NCI-H1092 (cell line): ENCODE results near the gene PAQR9.

Experiments
- DNase-seq: peaks from one replicate; lab custom pipeline; 2025; lab: John Stamatoyannopoulos, UW

The PAQR9 gene

DNA sequence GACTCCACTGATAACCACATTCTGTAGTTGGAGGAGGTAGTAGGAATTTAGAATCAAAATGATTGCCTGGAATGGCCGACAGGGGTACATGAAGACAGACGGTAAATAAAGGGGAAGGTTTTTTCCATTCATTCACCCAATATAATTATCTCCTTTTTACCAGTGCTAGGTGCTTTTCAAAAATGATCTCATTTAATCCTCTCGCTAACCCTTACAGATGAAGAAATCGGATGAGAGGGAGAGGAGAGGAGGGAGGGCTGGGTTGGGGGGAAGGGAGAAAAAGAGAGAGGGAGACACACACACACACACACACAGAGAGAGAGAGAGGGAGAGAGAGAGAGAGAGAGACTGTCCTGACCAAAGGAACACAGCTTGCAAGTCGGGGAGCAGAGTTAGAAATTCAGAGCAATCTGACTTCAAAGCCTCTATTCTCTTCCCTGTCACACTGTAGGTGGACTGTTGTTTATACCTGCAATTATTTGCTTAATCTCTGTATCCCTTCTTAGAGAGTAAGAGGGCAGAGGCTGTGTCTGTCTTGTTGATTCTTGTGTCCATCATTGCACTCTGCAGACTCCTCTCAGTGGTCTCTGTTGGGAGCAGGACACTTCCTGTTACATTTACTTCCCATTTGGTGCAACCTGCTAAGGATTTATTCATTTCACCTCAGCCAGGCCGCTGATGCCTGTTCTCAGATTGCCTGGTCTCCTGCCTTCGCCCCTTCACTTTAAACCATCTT lies 18.7 kb upstream of the PAQR9 start:
- DNase-seq: no peak

DNA sequence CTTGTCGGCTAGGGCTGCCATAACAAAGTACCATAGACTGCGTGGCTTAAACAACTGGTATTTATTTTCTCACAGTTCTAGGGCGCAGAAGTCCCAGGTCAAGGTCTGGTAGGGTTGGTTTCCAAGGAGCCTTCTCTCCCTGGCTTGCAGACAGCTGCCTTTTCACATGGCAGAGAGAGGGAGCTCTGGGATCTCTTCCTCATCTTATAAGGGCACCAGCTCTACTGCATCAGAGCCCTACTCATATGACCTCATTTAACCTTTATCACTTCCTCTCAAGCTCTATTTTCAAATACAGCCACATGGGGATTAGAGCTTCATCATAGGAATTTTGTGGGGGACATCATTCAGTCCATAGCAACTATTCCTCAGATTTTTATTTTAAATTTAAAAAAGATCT lies 17.6 kb upstream of the PAQR9 start:
- DNase-seq: no peak

DNA sequence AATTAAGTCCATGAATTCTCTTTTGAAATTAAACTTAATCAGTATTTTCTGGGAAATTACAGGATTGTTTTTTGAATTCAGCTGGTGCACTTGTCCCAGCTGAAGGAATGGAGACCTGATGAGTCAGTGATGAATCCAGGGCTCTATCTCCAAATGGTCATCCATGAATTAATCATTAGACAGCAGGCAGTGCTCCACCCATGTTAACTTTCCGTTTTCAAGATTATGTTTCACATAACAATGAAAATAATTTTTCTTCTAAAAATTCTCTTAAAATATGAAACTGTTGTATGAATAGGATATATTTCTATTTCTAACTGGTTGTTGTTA lies 13.9 kb upstream of the PAQR9 start:
- no peak for DNase-seq

DNA sequence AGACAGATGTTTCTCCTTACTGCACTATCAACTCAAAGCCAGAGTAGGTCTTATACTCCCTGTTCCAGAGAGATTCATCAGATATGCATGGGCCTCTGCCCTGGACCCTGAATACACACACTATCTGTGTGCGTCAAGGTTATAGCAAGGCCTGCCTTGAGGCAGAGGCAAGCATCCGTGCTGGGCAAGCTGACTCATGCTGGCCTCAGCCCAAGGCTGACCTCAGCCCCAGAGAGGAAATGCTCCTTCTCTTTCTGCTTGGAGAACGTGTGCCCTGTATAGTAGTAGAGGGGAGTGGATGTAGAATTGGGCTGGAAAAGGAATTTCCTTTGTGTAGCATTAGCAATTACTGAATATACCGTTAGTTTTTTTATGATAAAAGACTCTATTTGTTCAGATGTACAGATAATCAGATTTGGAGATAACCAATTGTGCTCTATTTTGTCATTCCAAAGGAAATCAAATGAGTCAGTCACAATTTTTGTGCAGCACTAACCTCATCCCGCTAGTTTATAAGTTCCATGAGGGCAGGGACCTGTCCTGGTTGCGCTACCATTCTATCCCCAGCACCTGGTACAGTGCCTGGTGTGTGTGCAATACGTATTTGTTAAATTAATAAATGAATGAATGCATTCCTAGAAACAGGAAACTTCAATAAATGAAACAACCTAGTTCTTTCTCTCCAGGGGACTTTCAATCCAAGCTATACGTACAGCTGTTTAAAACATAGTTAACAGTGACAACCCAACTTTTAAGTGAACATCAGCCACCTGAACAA lies 13.3 kb upstream of the PAQR9 start:
- no peak for DNase-seq

DNA sequence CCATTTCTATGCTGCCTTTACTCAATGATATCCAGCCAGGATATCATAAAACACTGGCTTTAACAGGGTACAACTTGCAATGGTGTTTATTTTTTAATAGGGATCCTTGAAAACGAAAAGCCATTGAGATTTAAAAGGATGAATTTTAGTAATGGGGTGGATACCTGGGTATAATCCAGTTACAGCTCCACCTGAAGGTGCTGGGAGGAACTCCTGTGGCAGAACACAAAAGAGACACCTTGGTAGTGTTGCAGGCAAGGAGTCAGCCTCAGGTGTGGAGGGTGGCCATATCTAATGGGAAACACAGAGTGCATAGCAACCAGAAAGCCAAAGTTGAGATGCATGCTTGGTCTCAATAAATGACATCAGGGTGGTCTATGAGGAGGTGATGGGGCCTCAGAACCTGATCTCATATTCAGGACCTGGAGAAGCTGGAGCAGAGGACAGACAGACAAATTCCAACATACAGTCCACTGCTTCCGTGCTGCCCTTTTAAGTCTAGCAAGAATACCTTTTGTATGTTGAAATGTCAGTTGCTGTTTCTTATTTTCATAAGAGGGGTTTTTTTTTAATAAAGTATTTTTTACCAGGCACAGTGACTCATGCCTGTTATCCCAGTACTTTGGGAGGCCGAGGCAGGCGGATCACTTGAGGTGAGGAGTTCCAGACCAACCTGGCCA lies 12.0 kb upstream of the PAQR9 start:
- DNase-seq: no peak

DNA sequence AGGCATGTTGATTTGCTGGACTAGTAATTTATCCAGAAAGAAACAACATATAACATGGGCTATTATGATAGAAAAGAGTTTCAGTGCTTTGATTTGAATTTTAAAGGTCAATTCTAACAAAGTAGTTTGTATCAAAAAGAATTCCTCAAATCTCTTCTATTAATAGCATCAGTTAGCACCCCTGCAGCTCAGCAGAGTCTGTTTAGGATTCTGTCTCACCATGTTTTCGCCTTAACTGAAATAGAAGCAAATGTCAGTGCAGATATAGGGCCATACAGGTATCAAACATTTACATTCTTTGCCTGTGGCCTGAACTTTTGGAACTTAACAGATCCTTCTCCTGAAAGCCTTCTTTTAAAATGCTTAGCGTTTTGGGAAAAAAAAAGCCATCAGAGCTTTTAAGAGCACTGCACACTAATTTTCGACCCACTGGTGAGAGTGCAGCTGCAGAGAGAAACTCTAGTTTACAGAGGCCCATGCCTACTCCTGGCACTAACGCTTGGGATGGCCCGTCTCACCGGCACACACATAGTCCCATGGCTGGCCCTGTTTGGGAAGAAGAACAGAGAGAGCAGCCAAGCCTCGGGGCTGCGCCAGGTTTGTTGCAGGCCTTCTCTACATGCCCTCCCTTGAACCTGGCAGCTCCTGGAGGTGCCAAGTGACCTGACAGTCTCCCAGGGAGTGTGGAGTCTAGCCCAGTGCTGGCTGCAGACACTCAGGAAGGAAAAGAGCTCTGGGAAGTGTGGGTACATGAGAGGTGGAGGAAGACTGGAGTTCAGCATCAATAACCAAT lies 9.9 kb upstream of the PAQR9 start:
- DNase-seq: no peak

DNA sequence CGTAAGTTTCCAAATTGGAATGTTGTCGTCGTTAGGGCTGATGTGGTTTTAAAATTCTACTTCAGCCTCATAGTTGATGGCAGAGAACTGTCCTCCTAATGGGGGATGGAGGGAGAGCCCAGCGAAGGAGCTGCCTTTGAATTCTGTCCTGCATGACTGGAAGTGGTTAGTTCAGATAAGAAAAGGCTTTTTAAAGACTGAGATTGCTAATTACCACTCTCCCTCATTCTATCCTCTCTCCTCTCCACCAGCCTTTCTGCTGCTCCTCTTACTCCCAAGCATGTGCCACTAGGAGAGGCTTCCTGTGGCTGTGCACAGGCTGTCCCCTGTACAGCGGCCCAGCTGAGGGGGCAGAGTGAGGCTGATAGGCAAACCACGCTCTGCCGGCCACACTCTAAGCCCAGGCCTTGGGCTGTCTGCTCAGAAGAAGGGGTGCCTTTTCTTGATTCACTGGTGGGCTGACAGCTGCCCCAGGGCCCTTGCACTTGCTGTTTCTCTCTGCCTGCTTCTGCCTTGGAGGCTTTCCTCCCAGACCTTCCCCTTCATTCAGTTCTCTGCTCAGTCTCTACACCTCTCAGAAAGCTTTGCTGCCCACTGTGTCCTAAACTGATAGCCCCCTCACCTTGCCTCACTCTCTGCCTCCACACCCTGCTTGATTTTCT lies 8.7 kb upstream of the PAQR9 start:
- no peak for DNase-seq

DNA sequence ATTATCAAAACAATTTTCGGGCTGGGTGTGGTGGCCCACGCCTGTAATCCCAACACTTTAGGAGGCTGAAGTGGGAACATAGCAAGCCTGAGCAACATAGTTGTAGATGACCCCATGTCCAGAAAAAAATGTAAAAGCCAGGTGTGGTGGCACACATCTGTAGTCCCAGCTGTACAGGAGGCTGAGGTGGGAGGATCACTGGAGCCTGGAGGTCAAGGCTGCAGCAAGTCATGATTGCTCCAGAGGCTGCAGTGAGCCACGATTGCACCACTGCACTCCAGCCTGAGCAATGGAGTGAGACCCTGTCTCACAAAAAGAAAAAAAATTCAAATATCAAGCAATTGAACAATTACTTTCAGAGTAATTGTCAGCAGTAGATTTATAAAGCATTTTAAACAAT lies 8.0 kb upstream of the PAQR9 start:
- DNase-seq: no peak

DNA sequence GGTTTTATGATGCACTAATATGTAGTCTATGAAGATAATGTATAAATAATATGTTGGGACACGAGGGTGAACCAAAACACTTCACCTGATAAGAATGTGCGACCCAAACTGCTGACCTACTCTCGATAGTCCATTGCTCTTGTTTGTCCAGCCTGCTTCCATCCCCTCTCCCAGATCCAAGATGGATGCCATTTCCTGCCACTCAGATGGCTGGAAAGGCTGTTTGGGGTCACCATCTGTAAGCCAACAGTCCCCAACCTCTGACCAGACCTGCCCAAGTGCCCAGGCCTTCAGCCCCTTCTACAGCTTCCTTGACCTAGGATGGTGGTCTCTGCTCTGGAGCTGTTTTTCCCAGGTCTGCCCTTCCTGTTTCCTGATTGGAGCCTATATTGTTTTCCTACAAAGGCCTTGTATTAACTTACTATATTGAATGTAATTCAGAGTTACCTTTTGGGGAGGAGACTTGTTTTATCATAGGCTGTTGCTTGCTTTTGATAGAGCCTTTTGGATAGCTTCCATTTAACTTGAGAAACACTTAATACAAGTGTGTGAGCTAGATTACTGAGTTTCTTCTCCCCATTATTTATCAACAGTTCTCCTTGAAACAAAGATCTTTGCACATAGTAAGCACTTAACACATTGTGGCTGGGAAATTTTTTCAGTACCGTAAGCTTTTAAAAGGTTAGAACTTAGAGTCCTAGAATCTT lies 5.0 kb upstream of the PAQR9 start:
- DNase-seq: no peak

DNA sequence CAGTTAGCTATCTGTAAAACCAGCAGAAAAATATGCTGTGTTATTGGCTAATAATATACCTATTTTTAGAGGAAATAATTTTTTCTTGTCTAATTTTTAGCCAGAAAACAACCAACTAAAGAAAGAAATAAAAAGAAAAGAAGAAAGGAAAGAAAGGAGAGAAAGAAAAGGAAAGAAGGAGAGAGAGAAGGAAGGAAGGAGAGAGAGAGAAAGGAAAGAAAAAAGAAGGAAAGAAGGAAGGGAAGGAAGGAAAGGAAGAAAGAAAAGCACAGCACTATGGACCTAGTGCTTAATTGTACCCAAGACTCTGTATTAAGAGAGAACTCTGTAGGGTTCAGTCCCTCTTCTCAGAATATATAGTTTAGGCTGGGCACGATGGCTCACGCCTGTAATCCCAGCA lies 3.3 kb upstream of the PAQR9 start:
- DNase-seq: no peak

DNA sequence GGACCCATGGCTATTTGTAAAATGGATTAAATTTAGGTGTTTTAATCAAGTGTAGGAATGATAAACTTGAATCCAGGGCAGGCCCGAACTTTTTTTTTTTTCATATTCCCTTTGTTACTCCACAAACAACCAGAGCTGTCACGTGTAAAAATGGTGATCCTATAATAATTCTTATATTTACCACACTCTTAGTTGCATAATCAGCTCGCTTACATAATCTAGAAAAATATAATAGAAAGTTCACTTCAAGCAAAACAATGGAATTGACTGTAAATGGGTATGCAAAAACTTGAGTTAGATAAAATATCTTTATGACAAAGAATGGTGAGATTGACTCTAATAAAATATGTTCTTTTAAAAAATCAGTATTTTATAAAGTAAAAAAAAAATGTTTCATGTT lies 2.1 kb upstream of the PAQR9 start:
- no peak for DNase-seq

DNA sequence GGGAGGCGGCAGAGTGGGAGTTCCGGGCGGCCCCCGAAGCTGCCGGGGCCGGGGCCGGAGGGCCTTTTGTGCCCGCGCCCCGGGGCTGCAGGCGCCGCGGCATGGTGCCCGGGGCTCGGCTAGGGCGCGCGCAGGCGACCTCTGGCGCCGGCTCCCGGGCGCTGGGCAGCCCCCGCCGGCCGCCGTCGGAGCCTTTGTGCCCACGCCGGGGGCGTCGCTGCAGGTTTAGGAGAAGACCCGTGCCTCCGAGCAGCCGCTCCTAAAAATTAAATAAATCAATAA lies 299 bp downstream of the PAQR9 start:
- DNase-seq: no peak

DNA sequence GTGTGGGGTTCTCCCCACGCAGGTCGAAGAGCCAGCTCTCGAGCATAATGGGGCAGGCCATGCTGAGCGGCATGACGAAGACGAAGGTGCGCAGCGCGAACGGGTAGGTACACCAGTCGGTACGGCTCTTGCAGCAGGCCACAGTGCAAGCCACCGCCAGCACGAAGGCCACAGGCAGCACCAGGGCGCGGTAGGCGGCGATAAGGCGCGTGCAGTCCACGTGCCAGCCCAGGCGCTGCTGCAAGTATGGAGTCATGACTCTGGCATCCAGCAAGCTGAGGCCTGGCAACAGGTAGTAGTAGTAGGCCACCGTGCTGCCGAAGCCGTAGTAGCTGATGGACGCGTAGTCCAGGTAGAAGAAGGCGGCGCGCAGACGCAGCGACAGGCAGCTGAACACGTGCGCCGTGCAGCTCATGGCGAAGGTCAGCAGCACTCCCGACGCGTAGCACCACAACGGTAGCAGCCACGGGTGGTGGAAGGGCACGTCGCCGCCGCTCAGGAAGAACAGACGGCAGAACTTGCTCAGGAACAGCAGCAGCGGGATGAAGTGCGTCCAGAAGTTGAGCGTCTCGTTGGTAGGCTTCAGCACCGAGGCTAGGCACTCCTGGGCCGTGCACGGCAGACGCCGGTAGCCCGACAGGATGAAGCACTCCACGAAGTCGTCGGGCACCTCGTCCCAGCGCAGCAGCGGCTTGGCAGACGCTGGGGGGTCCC lies 797 bp downstream of the PAQR9 start:
- no peak for DNase-seq

DNA sequence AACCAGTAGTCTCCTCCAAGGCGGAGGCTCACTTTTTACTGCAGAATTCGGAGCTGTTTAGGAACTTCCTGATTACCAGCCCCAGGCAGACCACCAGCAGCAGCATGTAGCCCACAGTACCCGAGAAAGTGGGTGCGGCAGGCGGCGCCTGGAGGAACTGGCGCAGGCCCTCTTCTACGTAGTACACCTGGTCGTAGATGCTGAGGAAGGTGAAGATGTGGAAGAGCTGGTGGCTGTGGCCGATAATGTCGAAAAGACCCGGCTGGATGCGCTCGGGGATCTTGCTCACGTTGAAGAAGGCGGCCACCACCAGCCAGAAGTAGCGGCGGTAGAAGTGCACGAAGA lies 1.3 kb downstream of the PAQR9 start:
- no peak for DNase-seq

DNA sequence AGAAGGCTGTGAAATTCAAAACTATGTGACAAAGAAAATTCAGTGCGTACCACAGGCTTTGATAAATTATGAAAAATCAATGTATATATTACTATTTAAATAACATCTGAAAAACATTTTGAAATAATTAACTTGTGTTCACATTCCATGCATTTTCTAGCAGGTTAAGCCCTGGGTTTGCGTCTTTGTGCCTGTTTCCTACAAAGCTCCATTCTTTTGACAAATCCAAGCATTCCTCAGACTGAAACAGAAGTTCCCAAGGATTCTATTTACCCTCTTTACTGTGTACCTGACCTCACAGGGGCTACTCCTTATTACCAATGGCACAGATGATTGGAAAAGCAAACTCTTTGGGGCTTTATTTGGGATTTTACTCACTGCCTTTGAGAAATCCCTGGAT lies 1.9 kb downstream of the PAQR9 start:
- DNase-seq: no peak

DNA sequence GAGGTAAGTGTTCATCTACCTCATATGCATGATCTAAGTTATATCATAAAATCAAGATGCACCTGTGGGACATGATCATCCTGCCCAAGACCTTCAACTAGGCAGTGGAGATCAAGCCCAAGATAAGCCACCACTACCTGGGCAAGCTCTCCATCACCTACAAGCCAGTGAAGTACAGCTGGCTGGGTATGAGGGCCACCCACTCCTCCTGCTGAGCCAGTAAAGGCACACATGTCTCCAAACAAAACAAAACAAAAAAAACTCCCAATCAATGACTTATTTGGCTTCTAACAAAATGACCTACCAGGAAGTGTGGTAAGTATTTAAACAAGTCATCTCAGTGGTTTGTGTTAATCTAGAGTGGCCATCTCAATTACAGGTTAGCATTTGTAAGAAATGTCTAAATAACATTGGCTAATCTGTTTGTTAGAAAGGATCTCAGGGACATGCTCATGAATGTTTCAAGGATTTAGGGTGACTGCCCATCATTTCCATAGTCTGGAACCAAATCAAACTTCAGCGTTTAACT lies 3.1 kb downstream of the PAQR9 start:
- DNase-seq: no peak

DNA sequence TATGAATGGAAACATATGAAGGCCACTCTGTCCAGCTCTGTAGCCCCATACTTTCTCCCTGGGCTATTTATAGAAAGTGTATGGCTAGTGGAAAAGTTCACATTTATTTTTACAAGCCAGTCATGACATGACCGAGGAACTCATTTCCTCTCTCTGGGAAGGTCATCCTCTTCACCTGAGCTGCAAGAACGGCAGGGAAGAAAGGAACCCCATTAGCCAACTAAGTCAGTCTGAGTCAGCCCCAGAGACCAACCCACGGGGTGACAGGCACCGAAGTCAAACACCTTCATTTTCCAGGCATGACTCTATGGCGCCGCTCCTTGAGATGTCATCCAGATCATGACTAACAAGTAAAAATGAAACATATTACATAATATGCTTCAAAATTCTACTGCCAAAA lies 4.8 kb downstream of the PAQR9 start:
- no peak for DNase-seq

DNA sequence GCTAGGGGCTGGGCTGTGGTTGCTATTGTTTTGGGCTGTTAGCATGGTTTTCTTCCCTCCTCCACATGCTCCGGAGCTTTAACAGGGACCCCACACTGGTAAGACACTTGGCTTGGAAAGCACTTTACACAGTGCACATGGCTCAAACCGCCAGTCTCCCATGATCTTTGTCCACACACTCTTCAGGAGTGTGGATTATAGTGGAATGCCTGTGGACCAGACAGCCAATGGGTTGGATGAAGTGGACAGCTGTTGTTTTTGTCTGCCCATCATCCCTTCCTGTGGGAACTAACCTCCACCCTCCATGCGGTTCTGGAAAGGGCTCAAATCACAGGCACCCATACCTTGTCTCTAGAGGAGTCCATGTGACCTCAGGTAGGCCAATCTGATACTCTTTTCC lies 10.0 kb downstream of the PAQR9 start:
- DNase-seq: no peak

DNA sequence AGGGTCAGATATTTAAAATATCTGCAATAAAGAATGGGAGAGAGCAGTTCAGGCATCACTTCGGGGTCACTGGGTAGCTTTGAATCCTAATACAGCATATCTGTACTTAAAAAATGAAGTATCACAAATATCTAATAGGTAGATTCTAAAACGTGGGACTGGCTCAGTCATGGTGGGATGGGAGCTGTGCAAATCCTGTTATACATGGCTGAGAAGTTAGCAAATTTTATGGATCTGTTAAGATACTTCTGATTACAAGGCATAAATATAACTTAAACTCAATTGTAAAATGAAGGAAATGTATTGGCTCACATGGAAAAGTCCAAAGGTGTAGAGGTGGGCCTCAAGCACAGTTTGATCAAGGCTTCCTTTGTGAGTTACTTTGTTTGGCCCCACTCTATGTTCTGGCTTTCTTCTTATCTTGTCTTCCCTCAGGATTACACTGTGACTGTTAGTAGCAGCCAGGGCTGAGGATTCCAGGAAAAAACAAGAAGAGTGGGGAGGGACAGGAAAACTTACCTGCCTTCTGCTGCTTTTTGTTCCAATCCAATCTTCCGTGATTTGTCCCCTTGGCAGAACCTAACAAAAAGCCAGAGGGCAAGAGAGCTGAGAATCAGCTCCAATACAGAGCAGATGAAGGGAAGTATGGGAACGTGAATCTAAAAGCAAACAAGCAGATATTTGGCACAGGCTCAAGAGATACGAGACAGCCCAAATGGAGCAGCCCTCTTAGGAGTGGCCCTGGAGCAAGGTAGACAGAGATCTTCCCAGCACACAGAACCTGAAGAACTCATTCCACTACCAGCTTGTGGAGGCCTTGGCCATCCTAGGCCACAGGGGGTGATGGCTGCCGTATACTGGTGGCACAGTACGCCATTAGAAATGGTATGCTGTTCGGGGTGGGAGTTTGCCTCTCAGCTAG lies 10.9 kb downstream of the PAQR9 start:
- no peak for DNase-seq

DNA sequence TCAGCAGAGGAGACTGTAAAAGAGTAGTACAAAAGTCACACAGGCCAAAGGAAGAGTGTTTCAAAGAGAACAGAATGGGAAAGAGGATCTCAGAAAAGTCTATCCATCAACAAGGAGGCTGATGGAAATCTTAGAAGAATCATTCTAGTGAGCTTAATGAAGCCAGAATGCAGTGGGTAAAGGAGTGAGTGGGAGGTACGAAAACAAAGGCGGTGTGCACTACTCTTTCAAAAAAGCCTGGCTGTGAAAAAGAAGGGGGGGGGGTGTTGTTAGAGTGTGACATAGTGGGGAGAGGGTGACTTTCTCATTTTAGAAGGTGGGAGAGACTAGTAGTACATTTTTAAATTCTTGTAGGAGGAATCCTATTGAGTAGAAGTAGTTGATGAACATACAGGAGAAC lies 11.7 kb downstream of the PAQR9 start:
- no peak for DNase-seq
